OCI-LY7 (cell line): ENCODE measurements around the gene SERPINB5. TPM values are rescaled to one million over a fixed set of nuclear protein-coding genes. Genes with fewer than 3 reads are reported as not detected.

ENCODE experiments used
- BruUV-seq: library from RNA; stranded (reverse); fragments of 400-500 nt; replicated peaks from 2 replicates; lab custom pipeline; 2021; lab: Mats Ljungman, UMichigan
- CTCF ChIA-PET: fragments of 300-600 bp; sonication (Branson Sonifier 250); formaldehyde crosslinking; loops from one replicate; lab custom pipeline; 2022; ENCODE audit warnings: antibody characterized with exemption; ENCODE audit not compliant: unreplicated experiment; lab: Charles Lee
- POLR2A ChIA-PET: fragments of 300-600 bp; sonication (Branson Sonifier 250); formaldehyde crosslinking; loops from one replicate; lab custom pipeline; 2022; ENCODE audit warnings: antibody characterized with exemption; lab: Charles Lee
- DNase-seq: peaks from one replicate; pipeline ENCODE4 v3.0.0-alpha.2; 2015; ENCODE audit warnings: low spot score
- H2AFZ ChIP-seq: fragments of 200-600 bp; sonication (generic), shearing (Covaris generic); 2 replicates; pipeline ENCODE4 v1.6.1; 2014; ENCODE audit warnings: mild to moderate bottlenecking, antibody characterized with exemption, low read length, moderate library complexity
- H3K27ac ChIP-seq: fragments of 200-600 bp; sonication (generic); 2 replicates; pipeline ENCODE4 v1.5.1; 2014; ENCODE audit warnings: mixed run types, low read depth, mild to moderate bottlenecking, moderate library complexity, low read length, inconsistent platforms; ENCODE audit not compliant: poor library complexity, severe bottlenecking
- H3K36me3 ChIP-seq: fragments of 200-600 bp; sonication (generic); 2 replicates; pipeline ENCODE4 v1.6.1; 2014; ENCODE audit warnings: mild to moderate bottlenecking, antibody characterized with exemption, low read length, moderate library complexity, mixed read lengths; ENCODE audit not compliant: insufficient read depth
- H3K4me1 ChIP-seq: fragments of 200-600 bp; sonication (generic); 2 replicates; pipeline ENCODE4 v1.5.1; 2014; ENCODE audit warnings: mild to moderate bottlenecking, low read length; ENCODE audit not compliant: insufficient read depth, poor library complexity, severe bottlenecking
- H3K4me2 ChIP-seq: fragments of 200-600 bp; sonication (generic); 2 replicates; pipeline ENCODE4 v1.6.1; 2014; ENCODE audit warnings: mild to moderate bottlenecking, low read length
- H3K4me3 ChIP-seq: fragments of 200-600 bp; sonication (generic); 2 replicates; pipeline ENCODE4 v1.5.1; 2014; ENCODE audit warnings: mild to moderate bottlenecking, low read depth, low read length; ENCODE audit not compliant: poor library complexity, severe bottlenecking
- H3K79me2 ChIP-seq: fragments of 200-600 bp; sonication (generic); 2 replicates; pipeline ENCODE4 v1.6.1; 2016; ENCODE audit warnings: low read depth, mild to moderate bottlenecking, low read length, moderate library complexity, mixed read lengths; ENCODE audit not compliant: insufficient read depth
- H3K9me2 ChIP-seq: fragments of 200-600 bp; sonication (generic); 2 replicates; pipeline ENCODE4 v1.6.1; 2016; ENCODE audit warnings: mild to moderate bottlenecking, low read length, mixed read lengths; ENCODE audit not compliant: insufficient read depth
- H3K9me3 ChIP-seq: fragments of 200-600 bp; sonication (generic); 2 replicates; pipeline ENCODE4 v1.6.1; 2014; ENCODE audit warnings: mild to moderate bottlenecking, mixed run types, low read length, mixed read lengths
- H4K20me1 ChIP-seq: fragments of 200-600 bp; sonication (generic); 2 replicates; pipeline ENCODE4 v1.6.1; 2014; ENCODE audit warnings: mild to moderate bottlenecking, antibody characterized with exemption, low read length, moderate library complexity, mixed read lengths; ENCODE audit not compliant: insufficient read depth
- EZH2phosphoT487 ChIP-seq: fragments of 200-600 bp; sonication (generic); IDR thresholded peaks from 2 replicates; pipeline ENCODE4 v1.6.1; 2018; ENCODE audit warnings: low read depth, borderline replicate concordance, mild to moderate bottlenecking, mixed run types, antibody characterized with exemption, low read length, moderate library complexity, mixed read lengths
- intact Hi-C: fragments of 100-400 bp; cut with micrococcal nuclease; formaldehyde crosslinking; loops from one replicate; pipeline ENCODE4 v1.10.0; 2022; ENCODE audit not compliant: unreplicated experiment
- total RNA-seq, 2 experiments: library from RNA; depleted of rRNA in 1 of 2; stranded (reverse); fragments of >200 nt in 1 of 2; shearing (Covaris generic) in 1 of 2; gene quantifications; 2 replicates each; pipeline ENCODE4 v1.2.3, GENCODE V29; 2014 to 2022
- TF ChIP-seq, protein P1 (sequence below): fragments of 200-600 bp; sonication (generic); conservative IDR thresholded peaks from 2 replicates; pipeline ENCODE4 v1.5.1; 2014; ENCODE audit warnings: mild to moderate bottlenecking, antibody characterized with exemption, low read length, moderate library complexity, mixed read lengths

SERPINB5 gene
- total RNA-seq, 2 experiments from 2014 or later, result not detected

GRCh38 chr18:63431180-63431579 lies 45.6 kb upstream of the SERPINB5 start:
- ChIA-PET POLR2A (no interaction called here), CTCF (no interaction called here)
- Histone ChIP-seq H3K4me3 (no peak overlapping the region), H3K4me1 (no peaks in the 10 kb centered on the region), H3K79me2 (no peaks in the 10 kb centered on the region), H3K9me2 (no peaks in the 10 kb centered on the region), H3K9me3 (no peaks in the 10 kb centered on the region), H3K36me3 (no peaks in the 10 kb centered on the region), H3K27ac (no peak overlapping the region), H4K20me1 (no peaks in the 10 kb centered on the region), H2AFZ (no peak overlapping the region), H3K4me2 (no peak overlapping the region)
- intact Hi-C loops, result no loop called here
- no peak for DNase-seq
- TF ChIP-seq EZH2phosphoT487, result no peak
- TF ChIP-seq, protein P1, sequence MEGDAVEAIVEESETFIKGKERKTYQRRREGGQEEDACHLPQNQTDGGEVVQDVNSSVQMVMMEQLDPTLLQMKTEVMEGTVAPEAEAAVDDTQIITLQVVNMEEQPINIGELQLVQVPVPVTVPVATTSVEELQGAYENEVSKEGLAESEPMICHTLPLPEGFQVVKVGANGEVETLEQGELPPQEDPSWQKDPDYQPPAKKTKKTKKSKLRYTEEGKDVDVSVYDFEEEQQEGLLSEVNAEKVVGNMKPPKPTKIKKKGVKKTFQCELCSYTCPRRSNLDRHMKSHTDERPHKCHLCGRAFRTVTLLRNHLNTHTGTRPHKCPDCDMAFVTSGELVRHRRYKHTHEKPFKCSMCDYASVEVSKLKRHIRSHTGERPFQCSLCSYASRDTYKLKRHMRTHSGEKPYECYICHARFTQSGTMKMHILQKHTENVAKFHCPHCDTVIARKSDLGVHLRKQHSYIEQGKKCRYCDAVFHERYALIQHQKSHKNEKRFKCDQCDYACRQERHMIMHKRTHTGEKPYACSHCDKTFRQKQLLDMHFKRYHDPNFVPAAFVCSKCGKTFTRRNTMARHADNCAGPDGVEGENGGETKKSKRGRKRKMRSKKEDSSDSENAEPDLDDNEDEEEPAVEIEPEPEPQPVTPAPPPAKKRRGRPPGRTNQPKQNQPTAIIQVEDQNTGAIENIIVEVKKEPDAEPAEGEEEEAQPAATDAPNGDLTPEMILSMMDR, result no peak
- BruUV-seq, result no TSS peak

DNA sequence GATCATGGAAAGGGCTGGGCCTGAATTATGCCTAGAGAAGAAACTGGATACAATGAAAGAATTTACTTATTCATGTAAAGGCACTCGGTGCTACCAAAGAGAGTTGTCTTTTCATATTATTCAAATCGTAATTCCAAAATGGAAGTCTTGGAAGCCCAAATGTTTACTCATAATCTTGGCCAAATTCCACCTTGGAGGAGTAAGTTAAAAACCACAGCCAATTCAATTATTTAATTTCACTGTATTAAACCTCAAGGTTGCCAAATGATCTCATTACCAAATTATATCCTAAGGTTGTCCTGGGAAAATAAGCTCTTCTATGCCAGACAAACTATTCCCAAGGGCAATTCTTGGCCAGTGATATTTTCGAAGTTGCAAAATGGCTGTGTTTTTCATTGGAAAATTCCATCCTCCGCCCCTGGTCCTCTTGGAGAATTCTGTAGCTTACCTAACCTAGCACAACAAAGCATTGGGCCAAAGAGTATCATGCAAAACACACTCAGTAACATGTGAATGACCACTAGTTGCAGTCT lies 43.4 kb upstream of the SERPINB5 start:
- Histone ChIP-seq H3K27ac (no peak overlapping the region), H4K20me1 (no peaks in the 10 kb centered on the region), H3K4me3 (no peak overlapping the region), H3K9me3 (no peaks in the 10 kb centered on the region), H3K9me2 (no peaks in the 10 kb centered on the region), H3K36me3 (no peaks in the 10 kb centered on the region), H3K79me2 (no peaks in the 10 kb centered on the region), H3K4me2 (no peak overlapping the region), H3K4me1 (no peaks in the 10 kb centered on the region), H2AFZ (no peak overlapping the region)
- no peak for TF ChIP-seq EZH2phosphoT487
- TF ChIP-seq, protein P1, result no peak
- BruUV-seq, result no TSS peak
- CTCF ChIA-PET, result no interaction called here
- POLR2A ChIA-PET, result no interaction called here
- intact Hi-C loops, result no loop called here
- no peak for DNase-seq

DNA sequence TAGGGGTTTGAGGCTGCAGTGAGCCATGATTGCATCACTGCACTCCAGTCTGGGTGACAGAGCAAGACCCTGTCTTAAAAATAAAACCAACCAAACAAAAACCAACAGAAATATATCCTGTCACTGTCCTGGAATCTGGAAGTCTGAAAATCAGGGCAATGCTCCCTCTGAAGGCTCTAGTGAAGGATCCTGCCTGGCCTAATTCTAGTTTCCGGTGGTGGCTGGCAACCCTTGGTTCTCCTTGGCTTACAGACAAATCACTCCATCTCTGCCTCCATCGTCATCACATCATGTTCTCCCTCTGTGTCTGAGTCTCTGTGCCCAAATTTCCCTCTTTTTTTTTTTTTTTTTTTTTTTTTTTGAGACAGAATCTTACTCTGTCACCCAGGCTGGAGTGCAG lies 38.6 kb upstream of the SERPINB5 start:
- Histone ChIP-seq H4K20me1 (no peaks in the 10 kb centered on the region), H3K9me2 (no peaks in the 10 kb centered on the region), H3K9me3 (no peaks in the 10 kb centered on the region), H3K36me3 (no peaks in the 10 kb centered on the region), H3K79me2 (no peaks in the 10 kb centered on the region), H2AFZ (no peak overlapping the region), H3K4me1 (no peaks in the 10 kb centered on the region), H3K27ac (no peak overlapping the region), H3K4me3 (no peak overlapping the region), H3K4me2 (no peak overlapping the region)
- TF ChIP-seq, protein P1, result no peak
- TF ChIP-seq EZH2phosphoT487, result no peak
- ChIA-PET POLR2A (interaction anchor here (0.6 kb wide), 3 partner anchors 88 to 1286 kb away, joined by 3 read pairs; no protein-coding TSS in a partner anchor), CTCF (no interaction called here)
- intact Hi-C loops, result loop anchor here (5.0 kb wide), 1 partner anchor 421 kb away; no protein-coding TSS in a partner anchor
- BruUV-seq, result no TSS peak
- DNase-seq, result no peak
